NOMO-1 treated with DMSO at 0.1 percent for 48 hours (cell line): Measurements from ENCODE around the gene MMD.
"Not testable (repeated sequence)": the region's sequence is repeated elsewhere in the genome, so short reads cannot be mapped to it uniquely, and the experiment has no call there.

Source experiments
- DNase-seq: peaks from one replicate; lab custom pipeline; 2025; ENCODE audit not compliant: unreplicated experiment; lab: John Stamatoyannopoulos, UW

MMD gene

GRCh38 chr17:55423535-55423934 lies 1.9 kb upstream of the MMD start:
- DNase-seq: no peak

- not testable (repeated sequence) for DNase-seq
These were observed 1.2 kb upstream of the MMD start for GRCh38 chr17:55422828-55423164.

GRCh38 chr17:55420776-55421178 lies 858 bp downstream of the MMD start:
- peak; percentile 40 for DNase-seq

GRCh38 chr17:55420067-55420775 lies 1.4 kb downstream of the MMD start:
- peak; percentile 82 for DNase-seq

GRCh38 chr17:55418369-55419268 lies 3.0 kb downstream of the MMD start:
- DNase-seq: no peak

GRCh38 chr17:55417411-55418268 lies 4.0 kb downstream of the MMD start:
- no peak for DNase-seq

GRCh38 chr17:55416470-55417052 lies 5.1 kb downstream of the MMD start:
- no peak for DNase-seq

GRCh38 chr17:55416000-55416399 lies 5.6 kb downstream of the MMD start:
- DNase-seq: no peak

- DNase-seq: no peak
These were observed 6.7 kb downstream of the MMD start for GRCh38 chr17:55414983-55415382.

GRCh38 chr17:55413825-55414489 lies 7.7 kb downstream of the MMD start:
- no peak for DNase-seq

GRCh38 chr17:55411463-55411855 lies 10.2 kb downstream of the MMD start:
- no peak for DNase-seq

GRCh38 chr17:55410722-55411462 lies 10.7 kb downstream of the MMD start:
- DNase-seq: no peak

GRCh38 chr17:55409030-55409800 lies 12.4 kb downstream of the MMD start:
- no peak for DNase-seq

GRCh38 chr17:55407641-55408566 lies 13.7 kb downstream of the MMD start:
- DNase-seq: no peak

- DNase-seq: no peak
These were observed 16.0 kb downstream of the MMD start for GRCh38 chr17:55405600-55405999.

GRCh38 chr17:55404197-55404596 lies 17.4 kb downstream of the MMD start:
- DNase-seq: not testable (repeated sequence)

- no peak for DNase-seq
These were observed 19.3 kb downstream of the MMD start for GRCh38 chr17:55402374-55402773.

- DNase-seq: no peak
These were observed 22.9 kb downstream of the MMD start for GRCh38 chr17:55398689-55399088.
